Measurements from ENCODE around the gene GFOD2. TPM values are rescaled to one million over a fixed set of nuclear protein-coding genes. Genes with fewer than 3 reads are reported as not detected.

Gene GFOD2
- total and polyA plus RNA-seq, 2 experiments from 2014 or later = 19.3 to 34.3 TPM

DNA sequence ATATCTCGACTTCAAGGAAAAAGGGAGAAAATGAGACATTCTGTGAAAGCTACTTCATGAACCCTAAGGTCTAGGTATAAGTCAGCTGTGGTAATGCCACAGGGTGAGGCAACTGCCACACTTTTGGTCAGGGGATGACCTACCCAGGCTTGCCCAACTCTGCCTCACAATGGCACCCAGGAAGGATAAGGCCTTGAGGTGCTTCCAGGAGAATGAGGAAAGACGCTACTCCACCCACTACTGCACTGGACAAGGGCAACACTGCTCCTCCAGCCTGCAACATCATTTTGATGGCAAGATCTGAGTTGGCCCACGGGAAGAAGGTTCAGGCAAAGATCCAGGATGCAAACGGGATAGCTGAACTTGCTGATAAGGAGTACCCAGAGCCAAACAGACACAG lies 22.0 kb upstream of the GFOD2 start (continued):
- TF ChIP-seq, protein P1, sequence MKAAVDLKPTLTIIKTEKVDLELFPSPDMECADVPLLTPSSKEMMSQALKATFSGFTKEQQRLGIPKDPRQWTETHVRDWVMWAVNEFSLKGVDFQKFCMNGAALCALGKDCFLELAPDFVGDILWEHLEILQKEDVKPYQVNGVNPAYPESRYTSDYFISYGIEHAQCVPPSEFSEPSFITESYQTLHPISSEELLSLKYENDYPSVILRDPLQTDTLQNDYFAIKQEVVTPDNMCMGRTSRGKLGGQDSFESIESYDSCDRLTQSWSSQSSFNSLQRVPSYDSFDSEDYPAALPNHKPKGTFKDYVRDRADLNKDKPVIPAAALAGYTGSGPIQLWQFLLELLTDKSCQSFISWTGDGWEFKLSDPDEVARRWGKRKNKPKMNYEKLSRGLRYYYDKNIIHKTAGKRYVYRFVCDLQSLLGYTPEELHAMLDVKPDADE (IDR thresholded peaks at IDR 0.05) = no peak
- TF ChIP-seq POLR2AphosphoS5 (IDR thresholded peaks at IDR 0.05; ENCODE audit: low read depth) (no peak), STAT1 (IDR thresholded peaks at IDR 0.05; ENCODE audit: unreplicated experiment) (no peak), EZH2phosphoT487 (IDR thresholded peaks at IDR 0.05; ENCODE audit: unreplicated experiment) (no peak), NANOG (IDR thresholded peaks at IDR 0.05; ENCODE audit: borderline replicate concordance) (no peak), EZH2 (IDR thresholded peaks at IDR 0.05; ENCODE audit: low read depth, unreplicated experiment) (no peak)
- TF ChIP-seq, protein P2, sequence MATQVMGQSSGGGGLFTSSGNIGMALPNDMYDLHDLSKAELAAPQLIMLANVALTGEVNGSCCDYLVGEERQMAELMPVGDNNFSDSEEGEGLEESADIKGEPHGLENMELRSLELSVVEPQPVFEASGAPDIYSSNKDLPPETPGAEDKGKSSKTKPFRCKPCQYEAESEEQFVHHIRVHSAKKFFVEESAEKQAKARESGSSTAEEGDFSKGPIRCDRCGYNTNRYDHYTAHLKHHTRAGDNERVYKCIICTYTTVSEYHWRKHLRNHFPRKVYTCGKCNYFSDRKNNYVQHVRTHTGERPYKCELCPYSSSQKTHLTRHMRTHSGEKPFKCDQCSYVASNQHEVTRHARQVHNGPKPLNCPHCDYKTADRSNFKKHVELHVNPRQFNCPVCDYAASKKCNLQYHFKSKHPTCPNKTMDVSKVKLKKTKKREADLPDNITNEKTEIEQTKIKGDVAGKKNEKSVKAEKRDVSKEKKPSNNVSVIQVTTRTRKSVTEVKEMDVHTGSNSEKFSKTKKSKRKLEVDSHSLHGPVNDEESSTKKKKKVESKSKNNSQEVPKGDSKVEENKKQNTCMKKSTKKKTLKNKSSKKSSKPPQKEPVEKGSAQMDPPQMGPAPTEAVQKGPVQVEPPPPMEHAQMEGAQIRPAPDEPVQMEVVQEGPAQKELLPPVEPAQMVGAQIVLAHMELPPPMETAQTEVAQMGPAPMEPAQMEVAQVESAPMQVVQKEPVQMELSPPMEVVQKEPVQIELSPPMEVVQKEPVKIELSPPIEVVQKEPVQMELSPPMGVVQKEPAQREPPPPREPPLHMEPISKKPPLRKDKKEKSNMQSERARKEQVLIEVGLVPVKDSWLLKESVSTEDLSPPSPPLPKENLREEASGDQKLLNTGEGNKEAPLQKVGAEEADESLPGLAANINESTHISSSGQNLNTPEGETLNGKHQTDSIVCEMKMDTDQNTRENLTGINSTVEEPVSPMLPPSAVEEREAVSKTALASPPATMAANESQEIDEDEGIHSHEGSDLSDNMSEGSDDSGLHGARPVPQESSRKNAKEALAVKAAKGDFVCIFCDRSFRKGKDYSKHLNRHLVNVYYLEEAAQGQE (IDR thresholded peaks at IDR 0.05; ENCODE audit: unreplicated experiment) = no peak
- TF ChIP-seq, protein P3, sequence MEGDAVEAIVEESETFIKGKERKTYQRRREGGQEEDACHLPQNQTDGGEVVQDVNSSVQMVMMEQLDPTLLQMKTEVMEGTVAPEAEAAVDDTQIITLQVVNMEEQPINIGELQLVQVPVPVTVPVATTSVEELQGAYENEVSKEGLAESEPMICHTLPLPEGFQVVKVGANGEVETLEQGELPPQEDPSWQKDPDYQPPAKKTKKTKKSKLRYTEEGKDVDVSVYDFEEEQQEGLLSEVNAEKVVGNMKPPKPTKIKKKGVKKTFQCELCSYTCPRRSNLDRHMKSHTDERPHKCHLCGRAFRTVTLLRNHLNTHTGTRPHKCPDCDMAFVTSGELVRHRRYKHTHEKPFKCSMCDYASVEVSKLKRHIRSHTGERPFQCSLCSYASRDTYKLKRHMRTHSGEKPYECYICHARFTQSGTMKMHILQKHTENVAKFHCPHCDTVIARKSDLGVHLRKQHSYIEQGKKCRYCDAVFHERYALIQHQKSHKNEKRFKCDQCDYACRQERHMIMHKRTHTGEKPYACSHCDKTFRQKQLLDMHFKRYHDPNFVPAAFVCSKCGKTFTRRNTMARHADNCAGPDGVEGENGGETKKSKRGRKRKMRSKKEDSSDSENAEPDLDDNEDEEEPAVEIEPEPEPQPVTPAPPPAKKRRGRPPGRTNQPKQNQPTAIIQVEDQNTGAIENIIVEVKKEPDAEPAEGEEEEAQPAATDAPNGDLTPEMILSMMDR (conservative IDR thresholded peaks at IDR 0.05; ENCODE audit: low read depth in 2 of 2) = no peak

DNA sequence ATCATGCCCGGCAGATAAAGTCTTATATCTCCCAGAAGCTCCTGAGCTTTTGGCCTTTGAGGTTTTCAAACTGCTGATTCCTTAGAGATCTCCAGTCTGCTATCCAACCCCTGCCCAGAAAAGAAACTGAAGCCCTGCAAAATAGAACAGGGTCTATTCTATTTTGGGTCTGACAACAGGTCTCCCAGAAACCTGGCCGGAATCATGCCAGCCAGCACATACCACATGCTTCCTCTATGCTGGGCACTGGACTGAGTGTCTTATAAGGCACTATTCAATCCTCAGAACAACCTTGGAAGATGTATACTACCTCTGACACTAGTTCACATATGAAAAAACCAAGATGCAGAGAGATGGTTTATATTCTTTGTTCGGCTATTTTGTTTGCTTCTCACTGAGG lies 21.3 kb upstream of the GFOD2 start:
- no peak overlapping the region for H3K27ac Mint-ChIP-seq
- Histone ChIP-seq H3F3A (replicated peaks; ENCODE audit: low read depth) (no peaks in the 10 kb centered on the region), H3K9me2 (ENCODE audit: insufficient read depth) (no peaks in the 10 kb centered on the region), H3K36me3 (ENCODE audit: insufficient read depth) (no peaks in the 10 kb centered on the region), H2AFZ (no peak overlapping the region), H3K79me2 (replicated peaks; ENCODE audit: insufficient read depth) (no peaks in the 10 kb centered on the region), H3K27me3 (ENCODE audit: insufficient read depth) (no peaks in the 10 kb centered on the region), H3K4me3 (no peak overlapping the region), H4K20me1 (replicated peaks; ENCODE audit: insufficient read depth) (peaks cover 3% of the 10 kb centered on the region), H3K27ac (ENCODE audit: low read depth) (peak overlapping the region; percentile 80), H3K4me2 (no peak overlapping the region), H3K4me1 (ENCODE audit: insufficient read depth) (no peaks in the 10 kb centered on the region)
- H3K36me3 Mint-ChIP-seq (ENCODE audit: low read depth) = peaks cover 22% of the 10 kb centered on the region
- ATAC-seq (no peak), DNase-seq (ENCODE audit: low spot score) (no peak)
- H3K27me3 Mint-ChIP-seq (ENCODE audit: insufficient read depth, low read depth, poor library complexity) = peaks cover 8% of the 10 kb centered on the region
- H3K9me3 Mint-ChIP-seq = no peaks in the 10 kb centered on the region; the same call in 2 of the 3 replicates
- H3K4me1 Mint-ChIP-seq = no peaks in the 10 kb centered on the region
- H3K4me3 Mint-ChIP-seq = no peak overlapping the region
- TF ChIP-seq STAT1 (IDR thresholded peaks at IDR 0.05; ENCODE audit: unreplicated experiment) = no peak
- TF ChIP-seq CREB1 (CRISPR knock-in tag; IDR thresholded peaks at IDR 0.05; ENCODE audit: low read depth) = no peak
- TF ChIP-seq, protein P1 (IDR thresholded peaks at IDR 0.05) = no peak
- TF ChIP-seq EZH2 (IDR thresholded peaks at IDR 0.05; ENCODE audit: low read depth, unreplicated experiment) = no peak
- TF ChIP-seq NANOG (IDR thresholded peaks at IDR 0.05; ENCODE audit: borderline replicate concordance) = no peak
- TF ChIP-seq JUNB (IDR thresholded peaks at IDR 0.05; ENCODE audit: unreplicated experiment) = no peak
- no peak for TF ChIP-seq POLR2AphosphoS5 (IDR thresholded peaks at IDR 0.05; ENCODE audit: low read depth)
- TF ChIP-seq ZNF114 (CRISPR knock-in tag; IDR thresholded peaks at IDR 0.05) = no peak
- TF ChIP-seq, protein P2 (IDR thresholded peaks at IDR 0.05; ENCODE audit: unreplicated experiment) = no peak

All from GM23338 (cell line).